Muscle of back (tissue), 11 donors: ENCODE data around the gene FHIT. TPM values are rescaled to one million over a fixed set of nuclear protein-coding genes. Genes with fewer than 3 reads are reported as not detected.
A peak's percentile ranks its signal among the peaks of the same experiment; 100 is the strongest.

Source experiments
- DNase-seq, 3 donors: peaks; one replicate each; pipeline versions ENCODE4 v3.0.0 to v3.0.0-alpha.2; 2013
- polyA plus RNA-seq, 10 donors: library from polyadenylated mRNA; unstranded; fragments of 120-200 nt; gene quantifications; one replicate each; pipeline ENCODE4 v1.2.1, GENCODE V29; 2013; ENCODE audit not compliant: insufficient read length in 10 of 10

FHIT gene
- polyA plus RNA-seq, 10 donors = 4.2 to 8.0 (median 5.8) TPM

- DNase-seq = no peak
Measured at GRCh38 chr3:59733041-59733809, 1518.0 kb downstream of the FHIT start.

GRCh38 chr3:59731943-59732342, 1519.3 kb downstream of the FHIT start:
- DNase-seq = no peak

GRCh38 chr3:59730591-59730990, 1520.7 kb downstream of the FHIT start:
- DNase-seq = no peak

- DNase-seq = no peak
Measured at GRCh38 chr3:59728587-59728908, 1522.7 kb downstream of the FHIT start.

GRCh38 chr3:59727902-59728586, 1523.2 kb downstream of the FHIT start:
- DNase-seq = no peak

- DNase-seq = no peak
Measured at GRCh38 chr3:59726279-59726678, 1525.0 kb downstream of the FHIT start.

GRCh38 chr3:59717679-59718205, 1533.5 kb downstream of the FHIT start:
- no peak for DNase-seq

GRCh38 chr3:59714066-59714465, 1537.2 kb downstream of the FHIT start:
- DNase-seq = no peak

GRCh38 chr3:59710554-59710953, 1540.7 kb downstream of the FHIT start:
- no peak for DNase-seq

- peak in 2 of 3 donors; percentile 17 to 55 for DNase-seq
Measured at GRCh38 chr3:59709702-59710553, 1541.3 kb downstream of the FHIT start.

GRCh38 chr3:59708202-59708601, 1543.0 kb downstream of the FHIT start:
- no peak for DNase-seq

- DNase-seq = peak; percentile 32 to 47 (median 46)
Measured at GRCh38 chr3:59704292-59704691, 1547.0 kb downstream of the FHIT start.

- DNase-seq = no peak
Measured at GRCh38 chr3:59699648-59700320, 1551.5 kb downstream of the FHIT start.
